Hematopoietic multipotent progenitor cell treated with erythropoietin and hydrocortisone succinate and interleukin-3 and kit ligand, for 6 days (in vitro differentiated cells): ENCODE measurements around the gene ZFHX2.

Source experiments
- DNase-seq: peaks from one replicate; pipeline ENCODE4 v3.0.0-alpha.2; 2015

ZFHX2 gene

GRCh38 chr14:23559010-23559925 is 7.7 kb upstream of the ZFHX2 start:
- peak; percentile 87 for DNase-seq

- DNase-seq = no peak
These were observed 6.9 kb upstream of the ZFHX2 start for GRCh38 chr14:23558346-23559009.

GRCh38 chr14:23557946-23558345 is 6.4 kb upstream of the ZFHX2 start:
- no peak for DNase-seq

- no peak for DNase-seq
These were observed 6.0 kb upstream of the ZFHX2 start for GRCh38 chr14:23557521-23557920.

- DNase-seq = peak; percentile 28
These were observed 5.3 kb upstream of the ZFHX2 start for GRCh38 chr14:23556700-23557440.

GRCh38 chr14:23555882-23556699 is 4.5 kb upstream of the ZFHX2 start, which contains the start of gene THTPA:
THTPA (plus strand) TSS chr14:23556271; CDS start chr14:23556758, 487 bp downstream.
- peak; percentile 96 for DNase-seq

- DNase-seq = no peak
These were observed 3.9 kb upstream of the ZFHX2 start for GRCh38 chr14:23555533-23555881.

- DNase-seq = peak; percentile 27
These were observed 726 bp downstream of the ZFHX2 start for GRCh38 chr14:23550812-23551265.

- no peak for DNase-seq
These were observed 1.3 kb downstream of the ZFHX2 start for GRCh38 chr14:23550131-23550811.

GRCh38 chr14:23548351-23549318 is 2.9 kb downstream of the ZFHX2 start:
- DNase-seq = peak; percentile 26

- no peak for DNase-seq
These were observed 3.6 kb downstream of the ZFHX2 start for GRCh38 chr14:23547924-23548323.

GRCh38 chr14:23546450-23547035 is 5.0 kb downstream of the ZFHX2 start:
- no peak for DNase-seq

- no peak for DNase-seq
These were observed 5.7 kb downstream of the ZFHX2 start for GRCh38 chr14:23545740-23546365.

GRCh38 chr14:23544511-23545447 is 6.8 kb downstream of the ZFHX2 start:
- DNase-seq = no peak

- DNase-seq = no peak
These were observed 8.2 kb downstream of the ZFHX2 start for GRCh38 chr14:23543403-23543802.

GRCh38 chr14:23542261-23542660 is 9.3 kb downstream of the ZFHX2 start:
- no peak for DNase-seq

- no peak for DNase-seq
These were observed 11.5 kb downstream of the ZFHX2 start for GRCh38 chr14:23540141-23540469.
